Measurements from ENCODE around the gene BRAT1.

BRAT1 gene

DNA sequence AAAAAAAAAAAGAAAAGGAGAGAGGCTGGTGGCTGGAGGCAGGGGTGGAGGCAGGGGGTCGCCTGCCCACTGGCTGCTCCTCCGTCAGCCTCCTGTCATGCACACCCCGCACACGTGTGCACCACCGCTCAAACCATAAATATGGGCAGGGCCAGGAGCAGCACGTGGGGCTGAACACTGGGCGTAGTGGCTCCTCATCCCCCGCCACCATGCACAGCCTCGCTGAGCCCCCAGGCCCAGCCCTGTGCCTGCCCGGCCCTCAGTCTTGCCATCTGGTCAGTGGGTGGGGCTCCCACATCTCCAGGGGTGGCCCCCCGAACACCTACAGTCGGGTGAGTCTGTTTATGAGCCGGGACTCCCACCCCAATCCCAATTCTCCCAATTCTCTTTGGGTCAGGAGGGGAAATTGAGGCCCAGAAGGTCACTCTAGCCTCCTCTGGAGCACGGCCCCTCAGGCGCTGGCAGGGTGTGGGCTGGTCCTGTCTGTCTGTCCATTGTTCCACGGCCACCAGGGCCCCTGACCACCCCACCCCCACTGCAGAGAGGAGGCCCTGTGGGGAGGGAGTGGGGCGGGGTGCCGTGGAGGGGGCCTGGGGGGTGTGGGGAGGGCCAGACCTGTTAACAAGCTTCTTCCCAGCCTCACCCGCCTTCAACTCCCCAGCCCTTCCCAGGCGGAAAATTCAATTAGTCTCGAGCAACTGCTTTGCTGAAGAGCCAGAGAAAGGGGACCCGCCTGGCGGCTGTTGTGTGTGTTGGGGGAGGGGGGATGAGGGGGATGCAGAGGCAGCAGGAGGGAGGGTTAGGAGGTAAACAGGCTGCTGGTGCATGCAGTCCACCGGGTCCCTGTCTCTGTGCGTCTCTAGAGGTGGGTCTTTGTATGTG, 59.7 kb downstream of the BRAT1 start:
- no peak for DNase-seq (ENCODE audit: low spot score)

DNA sequence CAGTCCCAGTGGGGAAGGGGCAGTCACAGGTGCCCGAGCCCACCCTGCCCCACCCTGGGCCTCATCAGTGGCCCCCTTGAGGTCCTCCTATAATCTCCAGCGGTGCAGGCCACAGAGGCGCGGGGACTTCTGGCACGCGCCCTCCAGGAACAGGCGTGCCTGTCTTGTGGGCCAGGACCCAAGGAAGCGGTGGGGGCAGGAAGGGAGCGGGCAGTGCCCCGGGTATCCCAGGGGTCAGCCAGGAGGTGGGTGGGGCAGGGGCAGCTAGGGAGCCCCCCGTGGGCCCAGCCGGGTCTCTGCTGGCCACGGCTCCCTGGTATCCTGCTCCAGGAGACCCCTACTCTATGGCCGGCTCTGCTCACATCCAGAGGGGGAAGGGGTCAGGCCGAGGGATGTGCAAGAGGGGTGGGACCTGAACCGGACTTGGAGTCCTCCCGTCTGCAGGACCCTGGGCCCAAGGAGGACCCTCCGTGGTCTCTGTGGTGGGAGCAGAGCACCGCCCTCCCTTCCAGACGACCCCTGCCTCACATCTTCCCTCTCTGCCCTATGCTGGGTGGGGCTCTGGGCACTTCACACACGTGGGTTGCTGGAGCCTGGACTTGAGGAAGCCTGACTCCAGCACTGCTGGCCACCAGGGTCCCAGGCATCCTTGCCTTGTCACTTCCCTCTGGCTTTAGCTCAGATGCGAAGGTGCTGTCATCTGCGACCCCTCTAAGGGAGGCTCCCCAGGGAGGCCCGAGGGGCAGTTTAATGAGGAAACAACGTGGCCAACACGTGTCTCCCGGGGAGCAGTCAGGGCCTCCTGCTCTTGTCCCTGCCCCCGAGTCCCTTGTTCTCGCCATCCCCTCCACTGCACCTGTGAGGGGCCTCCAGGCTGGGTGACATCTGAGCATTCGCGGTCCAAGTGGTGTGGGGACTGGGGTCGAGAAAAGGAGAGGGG, 60.9 kb downstream of the BRAT1 start:
- DNase-seq (ENCODE audit: low spot score), result no peak

DNA sequence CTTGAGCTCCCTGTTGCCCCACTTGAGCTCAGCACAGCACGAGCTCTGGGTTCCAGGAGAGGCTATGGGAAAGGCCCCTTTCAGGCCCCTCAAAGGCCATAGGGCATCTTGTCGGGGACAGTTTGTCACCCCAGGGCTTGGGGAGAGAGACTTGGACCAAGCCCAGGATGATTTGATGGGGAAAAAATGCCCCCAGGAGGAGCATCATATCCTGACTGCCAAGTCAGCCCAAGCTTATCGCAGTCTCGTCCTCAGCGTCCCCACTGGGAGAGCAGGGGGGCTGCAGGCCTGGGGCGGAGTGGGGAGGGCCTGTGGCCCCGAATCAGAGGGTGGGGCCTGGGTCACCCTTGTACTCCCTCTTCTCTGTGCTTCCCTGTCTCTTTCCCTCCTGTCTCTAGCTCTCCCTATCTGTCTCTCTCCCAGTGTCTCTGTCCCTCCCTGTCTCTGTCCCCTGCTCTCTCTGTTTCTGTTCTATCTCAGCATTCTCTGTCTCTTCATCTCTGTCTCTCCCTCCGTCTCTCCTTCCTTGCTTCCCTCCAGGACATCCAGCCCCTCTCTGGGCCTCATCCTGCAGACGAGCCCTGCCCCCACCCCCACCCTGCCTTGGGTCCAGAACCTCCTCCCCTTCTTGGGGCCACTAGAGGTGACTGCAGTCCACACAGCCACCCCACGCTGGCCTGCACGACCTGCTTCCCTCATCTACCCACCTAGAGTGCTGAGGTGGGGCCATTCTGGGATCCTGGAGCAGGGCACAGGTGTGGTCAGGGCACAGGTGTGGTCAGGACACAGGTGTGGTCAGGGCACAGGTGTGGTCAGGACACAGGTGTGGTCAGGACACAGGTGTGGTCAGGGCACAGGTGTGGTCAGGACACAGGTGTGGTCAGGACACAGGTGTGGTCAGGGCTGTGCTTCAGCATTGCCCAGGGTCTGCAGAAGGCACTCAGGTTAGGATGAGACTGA, 61.8 kb downstream of the BRAT1 start:
- no peak for DNase-seq (ENCODE audit: low spot score)

DNA sequence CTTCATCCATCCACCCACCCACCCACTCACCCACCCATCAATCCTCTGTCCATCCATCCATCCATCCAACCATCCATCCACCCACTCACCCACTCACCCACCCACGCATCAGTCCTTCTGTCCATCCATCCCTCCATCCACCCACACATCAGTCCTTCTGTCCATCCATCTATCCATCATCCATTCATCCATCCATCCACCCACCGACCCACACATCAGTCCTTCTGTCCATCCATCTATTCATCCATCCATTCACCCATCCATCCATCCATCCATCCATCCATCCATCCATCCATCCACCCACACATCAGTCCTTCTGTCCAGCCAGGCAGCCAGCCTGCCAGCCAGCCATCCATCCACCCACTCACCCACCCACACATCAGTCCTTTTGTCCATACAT, 63.3 kb downstream of the BRAT1 start:
- DNase-seq (ENCODE audit: low spot score), result no peak

DNA sequence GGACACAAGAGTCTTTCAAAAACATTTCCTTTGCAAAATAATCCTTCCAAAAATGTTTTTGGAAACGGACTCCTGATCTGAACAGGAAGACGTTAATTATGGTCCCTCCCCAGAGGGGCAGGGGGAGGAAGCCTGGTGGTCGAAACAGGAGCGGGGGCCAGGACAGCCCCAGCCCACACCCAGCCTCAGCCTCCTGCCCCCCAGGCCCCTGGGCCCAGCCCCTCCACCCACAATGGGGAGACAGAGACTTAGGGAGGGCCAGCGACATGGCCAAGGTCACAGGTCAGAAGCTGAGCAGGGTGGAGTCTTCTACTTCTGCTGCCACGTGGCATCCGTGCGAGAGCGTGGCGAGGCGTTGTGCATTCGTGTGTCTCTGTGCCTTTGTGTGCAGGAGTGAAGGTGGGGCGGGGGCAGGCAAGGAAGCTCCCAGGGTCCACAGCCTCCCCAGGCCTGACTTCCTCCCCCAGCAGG, 65.1 kb downstream of the BRAT1 start:
- no peak for DNase-seq (ENCODE audit: low spot score)

DNA sequence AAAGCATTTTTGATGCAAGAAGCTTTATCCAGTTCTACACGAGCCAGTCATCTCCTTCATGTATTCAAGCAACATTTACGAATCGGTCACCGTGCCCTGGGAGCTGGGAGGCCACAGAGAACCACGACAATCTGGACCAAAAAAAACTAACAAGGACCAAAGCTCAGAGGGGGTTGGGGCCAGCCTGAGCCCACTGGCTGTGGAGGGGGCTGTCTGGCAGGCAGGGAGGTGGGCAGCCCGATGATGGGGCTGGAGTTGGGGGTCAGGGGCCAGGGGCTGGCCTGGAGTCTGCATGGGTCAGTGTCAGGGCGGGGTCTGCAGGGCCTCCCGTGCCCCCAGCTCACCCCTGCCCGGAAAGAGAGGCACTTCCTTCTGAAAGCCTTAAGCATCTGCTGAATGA, 66.6 kb downstream of the BRAT1 start:
- DNase-seq (ENCODE audit: low spot score), result no peak

DNA sequence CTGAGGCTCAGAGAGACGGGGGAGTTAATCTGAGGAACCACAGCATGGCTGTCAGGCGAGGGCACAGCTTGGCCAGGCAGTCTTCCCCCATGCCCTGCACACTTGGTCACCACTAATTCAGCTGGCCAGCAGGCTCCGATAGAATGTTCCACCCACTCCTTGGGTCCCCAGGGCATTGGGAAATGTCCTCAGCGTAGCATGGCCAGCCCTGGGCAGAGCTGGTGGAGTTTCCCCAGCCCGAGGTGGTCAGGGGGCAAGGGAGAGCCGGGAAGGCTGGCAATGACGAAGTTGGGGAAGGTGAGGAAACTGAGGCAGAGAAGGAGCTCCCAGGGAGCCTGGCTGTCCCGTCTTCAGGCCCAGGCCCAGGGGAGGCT, 67.1 kb downstream of the BRAT1 start:
- no peak for DNase-seq (ENCODE audit: low spot score)
